Esophagus squamous epithelium (tissue), 5 donors: Measurements from ENCODE around the gene ATP11A. TPM values are rescaled to one million over a fixed set of nuclear protein-coding genes. Genes with fewer than 3 reads are reported as not detected.

Source experiments
- DNase-seq: peaks from one replicate; lab custom pipeline; 2025; lab: John Stamatoyannopoulos, UW
- H3K27ac ChIP-seq, 4 donors: fragments of 200-600 bp; sonication (generic); one replicate each; pipeline ENCODE4 v1.5.1; 2016 to 2019; ENCODE audit warnings: mild to moderate bottlenecking in 1 of 4
- H3K27me3 ChIP-seq, 4 donors: fragments of 200-600 bp; sonication (generic); 1 replicate in 3 of 4; 2 replicates in 1 of 4; pipeline versions ENCODE4 v1.5.1 to v1.6.0; 2017 to 2021; ENCODE audit warnings: antibody characterized with exemption in 1 of 4
- H3K36me3 ChIP-seq, 3 donors: fragments of 200-600 bp; sonication (generic); one replicate each; pipeline ENCODE4 v1.5.1; 2016 to 2019
- H3K4me1 ChIP-seq, 3 donors: fragments of 200-600 bp; sonication (generic); one replicate each; pipeline ENCODE4 v1.5.1; 2017 to 2019
- H3K4me3 ChIP-seq, 4 donors: fragments of 200-600 bp; sonication (generic); 1 replicate in 3 of 4; 2 replicates in 1 of 4; pipeline ENCODE4 v1.5.1; 2016 to 2019; ENCODE audit warnings: mild to moderate bottlenecking in 2 of 4, moderate library complexity in 1 of 4
- H3K9me3 ChIP-seq, 3 donors: fragments of 200-600 bp; sonication (generic); one replicate each; pipeline ENCODE4 v1.5.1; 2016 to 2019
- CTCF ChIP-seq, 6 experiments: fragments of 450-650 bp in 4 of 6; fragments of 200-600 bp in 2 of 6; sonication (generic) in 2 of 6; IDR thresholded peaks; one replicate each; pipeline ENCODE4 v1.5.1; 2016 to 2019; ENCODE audit warnings: antibody characterized with exemption in 6 of 6, mild to moderate bottlenecking in 4 of 6, moderate library complexity in 4 of 6
- POLR2A ChIP-seq, 4 donors: fragments of 450-650 bp; IDR thresholded peaks; one replicate each; pipeline ENCODE4 v1.6.1; 2017; ENCODE audit warnings: antibody characterized with exemption in 4 of 4, mild to moderate bottlenecking in 4 of 4, moderate library complexity in 3 of 4
- WGBS, 2 donors: methylation state at CpG; one replicate each; pipeline ENCODE4 v1.1.5; 2018; 5-methylcytosine and 5-hydroxymethylcytosine counted together
- intact Hi-C: fragments of 100-400 bp; cut with DNase I; formaldehyde crosslinking; loops from one replicate; pipeline ENCODE4 v1.15.0; 2022
- total RNA-seq, 4 donors: library from RNA; depleted of rRNA; stranded (reverse); fragments of >200 nt; gene quantifications; one replicate each; pipeline ENCODE4 v1.1.0, GENCODE V29; 2016
- donor health status: DM: yes; HTN: yes; CAD: no.

Gene ATP11A
- total RNA-seq, 4 donors from 2014 or later, result 9.6 to 20.0 (median 16.1) TPM

- peaks cover 0 to 51% (median 0%) of the 10 kb centered on the region in 4 donors for H3K27me3 ChIP-seq
- no peak overlapping the region for H3K27ac ChIP-seq
- intact Hi-C loops, result no loop called here
- no peak overlapping the region for H3K4me3 ChIP-seq
- 81 to 82% methylated on average over 6 to 7 of the region's 7 CpGs for WGBS, 2 donors
- peaks cover 0 to 27% (median 9%) of the 10 kb centered on the region in 3 donors for H3K4me1 ChIP-seq
- TF ChIP-seq CTCF (IDR thresholded peaks at IDR 0.05), result no peak
- no peaks in the 10 kb centered on the region for H3K36me3 ChIP-seq
- no peaks in the 10 kb centered on the region for H3K9me3 ChIP-seq
- no peak for DNase-seq
These were observed 243.8 kb downstream of the ATP11A start for GRCh38 chr13:112933649-112934048.

GRCh38 chr13:112934078-112934477 lies 244.2 kb downstream of the ATP11A start:
- 60% methylated on average over 1 of the region's 6 CpGs for WGBS, 2 donors
- Histone ChIP-seq H3K9me3 (no peaks in the 10 kb centered on the region), H3K36me3 (no peaks in the 10 kb centered on the region), H3K27me3 (peaks cover 0 to 47% (median 0%) of the 10 kb centered on the region in 4 donors), H3K27ac (no peak overlapping the region), H3K4me3 (no peak overlapping the region), H3K4me1 (peaks cover 0 to 22% (median 7%) of the 10 kb centered on the region in 3 donors)
- intact Hi-C loops, result no loop called here
- no peak for DNase-seq
- no peak for TF ChIP-seq CTCF (IDR thresholded peaks at IDR 0.05)
- TF ChIP-seq POLR2A (IDR thresholded peaks at IDR 0.05), result no peak

Other genes with a start within 250 kb of the ATP11A start
- 10 to 100 TPM; 12.9 to 29.4 (median 18.9) TPM for gene TUBGCP3, start 101.9 kb upstream of the ATP11A start, total RNA-seq